HEK293T (cell line): ENCODE data around the gene ITGB6.

ENCODE experiments used
- BHLHE40 ChIP-seq: fragments of 450-650 bp; IDR thresholded peaks from 2 replicates; pipeline ENCODE4 v1.6.1; 2016; ENCODE audit warnings: mild to moderate bottlenecking, moderate library complexity, borderline replicate concordance
- CTBP1 ChIP-seq: fragments of 450-650 bp; IDR thresholded peaks from 2 replicates; pipeline ENCODE4 v1.6.1; 2016; ENCODE audit warnings: borderline replicate concordance
- ELF4 ChIP-seq: fragments of 450-650 bp; IDR thresholded peaks from 2 replicates; pipeline ENCODE4 v1.6.1; 2017; ENCODE audit warnings: antibody characterized with exemption
- FOXK2 ChIP-seq: fragments of 450-650 bp; IDR thresholded peaks from 2 replicates; pipeline ENCODE4 v1.6.1; 2016; ENCODE audit warnings: mild to moderate bottlenecking
- FOXM1 ChIP-seq: fragments of 450-650 bp; IDR thresholded peaks from 2 replicates; pipeline ENCODE4 v1.6.1; 2017; ENCODE audit warnings: mild to moderate bottlenecking, borderline replicate concordance
- HDGF ChIP-seq: fragments of 450-650 bp; IDR thresholded peaks from 2 replicates; pipeline ENCODE4 v1.6.1; 2017; ENCODE audit warnings: antibody characterized with exemption, borderline replicate concordance
- NFRKB ChIP-seq: fragments of 450-650 bp; IDR thresholded peaks from 2 replicates; pipeline ENCODE4 v1.6.1; 2016; ENCODE audit warnings: mild to moderate bottlenecking, moderate library complexity
- PKNOX1 ChIP-seq: fragments of 450-650 bp; IDR thresholded peaks from 2 replicates; pipeline ENCODE4 v1.6.1; 2016
- SP1 ChIP-seq: fragments of 450-650 bp; IDR thresholded peaks from 2 replicates; pipeline ENCODE4 v1.6.1; 2017
- SUZ12 ChIP-seq: fragments of 450-650 bp; IDR thresholded peaks from 2 replicates; pipeline ENCODE4 v1.6.1; 2016; ENCODE audit warnings: mild to moderate bottlenecking
- ZNF384 ChIP-seq: fragments of 450-650 bp; IDR thresholded peaks from 2 replicates; pipeline ENCODE4 v1.6.1; 2016

DNA sequence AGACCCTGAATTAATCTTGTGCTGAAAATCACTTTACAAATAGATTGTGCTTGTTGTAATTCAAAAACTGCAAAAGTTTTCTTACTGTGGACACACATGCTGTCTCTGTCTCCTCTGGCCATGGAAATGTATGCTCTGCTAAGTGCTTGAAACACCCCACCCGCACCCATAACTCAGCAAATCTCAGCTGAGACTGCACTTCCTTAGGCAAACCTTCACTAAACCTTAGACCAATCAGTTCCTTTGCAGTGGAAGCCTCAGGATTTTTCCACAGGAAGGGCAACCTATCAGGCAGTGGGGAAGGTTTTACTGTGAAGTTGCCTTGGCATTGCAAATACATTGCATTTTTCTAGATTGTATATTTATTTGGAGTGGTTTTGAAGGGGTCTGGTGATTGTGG, 75.5 kb downstream of the ITGB6 start:
- TF ChIP-seq FOXK2 (no peak), FOXM1 (no peak), PKNOX1 (no peak), BHLHE40 (no peak), ZNF384 (no peak), NFRKB (no peak), SUZ12 (no peak), CTBP1 (no peak), HDGF (no peak), SP1 (no peak), ELF4 (no peak)
